Testis (tissue), 2 donors: Measurements from ENCODE around the gene DNER.

Experiments
- CTCF ChIP-seq, 3 experiments: fragments of 450-650 bp in 2 of 3; fragments of 200-600 bp in 1 of 3; sonication (generic) in 1 of 3; IDR thresholded peaks; one replicate each; pipeline ENCODE4 v1.5.1; 2016 to 2019; ENCODE audit warnings: antibody characterized with exemption in 3 of 3, mild to moderate bottlenecking in 2 of 3, moderate library complexity in 1 of 3
- POLR2A ChIP-seq: fragments of 450-650 bp; IDR thresholded peaks from one replicate; pipeline ENCODE4 v1.6.1; 2017; ENCODE audit warnings: antibody characterized with exemption, mild to moderate bottlenecking, moderate library complexity

GRCh38 chr2:229412686-229413085 lies 301.7 kb downstream of the DNER start:
- TF ChIP-seq CTCF (IDR thresholded peaks at IDR 0.05) (no peak), POLR2A (no peak)
